K562 (cell line): Measurements from ENCODE around the gene C1orf116. TPM values are rescaled to one million over a fixed set of nuclear protein-coding genes. Genes with fewer than 3 reads are reported as not detected.

Experiments
- ATAC-seq: fragments of 200-7000 bp; cut with Tn5 transposase; 3 replicates; pipeline ENCODE4 v1.9.1; 2020; ENCODE audit warnings: moderate library complexity
- BruUV-seq: library from RNA; stranded (reverse); fragments of 400-500 nt; replicated peaks from 2 replicates; lab custom pipeline; 2021; lab: Mats Ljungman, UMichigan
- CTCF ChIA-PET: fragments of 300-600 bp; formaldehyde crosslinking; extraction: SDS; loops from one replicate; lab custom pipeline; 2021; ENCODE audit warnings: low intra/inter-chr PET ratio; lab: Yijun Ruan, JAX
- POLR2A ChIA-PET: fragments of 300-600, 350-650 bp; sonication (Branson Sonifier 250); formaldehyde crosslinking; extraction: SDS; loops from one replicate; lab custom pipeline; 2021; ENCODE audit warnings: antibody characterized with exemption, inconsistent platforms; lab: Yijun Ruan, JAX
- DNase-seq, 4 experiments: peaks; one replicate each; pipeline versions ENCODE4 v3.0.0 to v3.0.0-alpha.2; 2011 to 2018; ENCODE audit warnings: low spot score in 3 of 4, mixed read lengths in 3 of 4; ENCODE audit errors: extremely low read depth in 1 of 4
- FAIRE-seq: peaks from 2 replicates; lab custom pipeline; 2011; peaks lifted over from hg19 to GRCh38; lab: Jason Lieb, UNC
- H2AFZ ChIP-seq: 2 replicates; pipeline ENCODE4 v1.6.0; 2011; ENCODE audit warnings: low read depth, low read length, control low read depth, inconsistent platforms
- H3K27ac ChIP-seq: fragments of 200-600 bp; 3 replicates; pipeline ENCODE4 v1.8.0; 2011; ENCODE audit warnings: low read depth, mild to moderate bottlenecking, control low read depth, inconsistent platforms, low read length, moderate library complexity, mixed read lengths; ENCODE audit errors: extremely low read depth
- H3K27me3 ChIP-seq, 2 experiments: fragments of 300-600 bp in 1 of 2; 2 replicates in 1 of 2; 3 replicates in 1 of 2; pipeline versions ENCODE4 v1.6.0 to v1.8.0; 2011; ENCODE audit warnings: inconsistent platforms in 2 of 2, low read length in 2 of 2, mild to moderate bottlenecking in 1 of 2, mixed read lengths in 1 of 2, moderate library complexity in 1 of 2; ENCODE audit not compliant: control insufficient read depth in 2 of 2, insufficient read depth in 2 of 2
- H3K36me3 ChIP-seq: fragments of 300-600 bp; 3 replicates; pipeline ENCODE4 v1.8.0; 2011; ENCODE audit warnings: mild to moderate bottlenecking, low read length, inconsistent platforms; ENCODE audit not compliant: control insufficient read depth, insufficient read depth
- H3K4me1 ChIP-seq, 2 experiments: fragments of 200-600 bp in 1 of 2; replicated peaks in 1 of 2; 2 replicates in 1 of 2; 3 replicates in 1 of 2; pipeline versions ENCODE4 v1.5.1 to v1.8.0; 2011; ENCODE audit warnings: inconsistent platforms in 2 of 2, low read length in 2 of 2, mild to moderate bottlenecking in 1 of 2, mixed read lengths in 1 of 2, moderate library complexity in 1 of 2; ENCODE audit not compliant: control insufficient read depth in 2 of 2, insufficient read depth in 2 of 2
- H3K4me2 ChIP-seq: 2 replicates; pipeline ENCODE4 v1.6.1; 2011; ENCODE audit warnings: low read length, control low read depth, inconsistent platforms, mixed read lengths; ENCODE audit not compliant: insufficient read depth
- H3K4me3 ChIP-seq: fragments of 200-600 bp; sonication (generic), shearing (Covaris generic); 2 replicates; pipeline ENCODE4 v1.5.1; 2016; ENCODE audit warnings: control low read depth, inconsistent platforms
- H3K79me2 ChIP-seq: fragments of 200-600 bp; 3 replicates; pipeline ENCODE4 v1.8.0; 2011; ENCODE audit warnings: low read length, inconsistent platforms; ENCODE audit not compliant: control insufficient read depth, insufficient read depth
- H3K9ac ChIP-seq, 2 experiments: 2 replicates each; pipeline versions ENCODE4 v1.6.0 to v1.6.1; 2011; ENCODE audit warnings: low read depth in 2 of 2, low read length in 2 of 2, control low read depth in 1 of 2, inconsistent platforms in 1 of 2, mild to moderate bottlenecking in 1 of 2, mixed read lengths in 1 of 2; ENCODE audit not compliant: insufficient read depth in 1 of 2
- H3K9me1 ChIP-seq: one replicate; pipeline ENCODE4 v1.6.0; 2011; ENCODE audit warnings: inconsistent platforms, mild to moderate bottlenecking, low read length, moderate library complexity; ENCODE audit not compliant: control insufficient read depth, insufficient read depth
- H3K9me3 ChIP-seq: replicated peaks from 2 replicates; pipeline ENCODE4 v1.5.1; 2011; ENCODE audit warnings: low read depth, low read length, inconsistent platforms; ENCODE audit not compliant: control insufficient read depth, insufficient read depth
- H4K20me1 ChIP-seq: replicated peaks from 2 replicates; pipeline ENCODE4 v1.6.1; 2011; ENCODE audit warnings: low read length, inconsistent platforms, mixed read lengths; ENCODE audit not compliant: control insufficient read depth, insufficient read depth
- ARID1B ChIP-seq: fragments of 450-650 bp; IDR thresholded peaks from 2 replicates; pipeline ENCODE4 v1.6.1; 2016; ENCODE audit warnings: antibody characterized with exemption, mild to moderate bottlenecking, inconsistent platforms
- BCOR ChIP-seq: fragments of 450-650 bp; IDR thresholded peaks from 2 replicates; pipeline ENCODE4 v1.6.1; 2016
- C11orf30 ChIP-seq: fragments of 450-650 bp; IDR thresholded peaks from 2 replicates; pipeline ENCODE4 v1.6.1; 2016; ENCODE audit warnings: low read depth, mild to moderate bottlenecking
- CHD1 ChIP-seq: fragments of 200-600 bp; sonication (generic); IDR thresholded peaks from one replicate; pipeline ENCODE4 v1.6.1; 2012; ENCODE audit warnings: mild to moderate bottlenecking, moderate library complexity, low read length, inconsistent platforms
- DMBX1 ChIP-seq: fragments of 250-450 bp; sonication (Bioruptor Pico); IDR thresholded peaks from 2 replicates; pipeline ENCODE4 v1.8.0; 2022; ENCODE audit warnings: inconsistent platforms, mild to moderate bottlenecking, moderate library complexity, borderline replicate concordance
- HDAC8 ChIP-seq: fragments of 450-650 bp; IDR thresholded peaks from 2 replicates; pipeline ENCODE4 v1.6.1; 2016; ENCODE audit warnings: mild to moderate bottlenecking, missing genetic modification characterization, moderate library complexity, missing compliant biosample characterization
- PKNOX1 ChIP-seq: fragments of 450-650 bp; IDR thresholded peaks from 2 replicates; pipeline ENCODE4 v1.6.1; 2016
- SNIP1 ChIP-seq: fragments of 450-650 bp; IDR thresholded peaks from 2 replicates; pipeline ENCODE4 v1.7.1; 2017; ENCODE audit warnings: low read depth, mild to moderate bottlenecking
- TCF3 ChIP-seq: sonication (generic); formaldehyde crosslinking; IDR thresholded peaks from 2 replicates; pipeline ENCODE4 v1.4.0; 2020; ENCODE audit warnings: mild to moderate bottlenecking, missing genetic modification reagents
- TSHZ1 ChIP-seq: fragments of 250-450 bp; sonication (Bioruptor Pico); IDR thresholded peaks from 2 replicates; pipeline ENCODE4 v1.4.0; 2020; ENCODE audit warnings: mild to moderate bottlenecking, moderate library complexity
- ZNF133 ChIP-seq: fragments of 250-450 bp; sonication (Bioruptor Pico); IDR thresholded peaks from 2 replicates; pipeline ENCODE4 v1.4.0; 2020; ENCODE audit warnings: mild to moderate bottlenecking
- ZNF134 ChIP-seq: fragments of 250-450 bp; sonication (Bioruptor Pico); conservative IDR thresholded peaks from 2 replicates; pipeline ENCODE4 v1.4.0; 2020
- ZNF586 ChIP-seq: fragments of 450-650 bp; formaldehyde crosslinking; conservative IDR thresholded peaks from 2 replicates; pipeline ENCODE4 v1.4.0; 2020; ENCODE audit warnings: mild to moderate bottlenecking, moderate library complexity
- WGBS: fragments of 100-300 bp; shearing (Covaris generic); methylation state at CpG from one replicate; pipeline ENCODE4 v1.1.6; 2016; ENCODE audit warnings: low coverage, mixed read lengths; ENCODE audit not compliant: insufficient coverage; ENCODE audit errors: missing lambda C conversion rate; 5-methylcytosine and 5-hydroxymethylcytosine counted together
- in situ Hi-C: fragments of 300-500 bp; cut with MboI; formaldehyde crosslinking; loops from 4 replicates; pipeline ENCODE4 v1.15.0; 2018; ENCODE audit warnings: inconsistent platforms, mixed read lengths
- intact Hi-C: fragments of 100-400 bp; cut with micrococcal nuclease; formaldehyde crosslinking; loops from 2 replicates; pipeline ENCODE4 v1.14.2; 2022
- polyA plus RNA-seq, 8 experiments: library from polyadenylated mRNA; depleted of rRNA in 4 of 8; stranded (reverse) in 5 of 8; unstranded in 3 of 8; fragments of >200 nt; fragmentation: Nextera tagmentation in 2 of 8; fragmentation: Illumina TruSeq in 1 of 8; extraction: Ambion mirVana in 2 of 8; extraction: Trizol in 1 of 8; gene quantifications; 2 replicates each; pipeline versions ENCODE4 v1.2.1 to v1.2.3, GENCODE V29; 2011 to 2014; ENCODE audit warnings: inconsistent platforms in 1 of 8, missing spikeins in 1 of 8
- total RNA-seq, 7 experiments: library from RNA; depleted of rRNA in 6 of 7; stranded (reverse); fragments of >200 nt in 6 of 7; fragmentation: Illumina TruSeq in 2 of 7; extraction: Trizol in 2 of 7; gene quantifications; 2 replicates each; pipeline versions ENCODE4 v1.2.1 to v1.2.3, GENCODE V29; 2011 to 2021; ENCODE audit warnings: low replicate concordance in 1 of 7
- TF ChIP-seq, protein P1 (sequence below): fragments of 250-450 bp; sonication (Bioruptor Pico); IDR thresholded peaks from 2 replicates; pipeline ENCODE4 v1.8.0; 2022; ENCODE audit warnings: moderate library complexity, mild to moderate bottlenecking, inconsistent platforms

Gene C1orf116
- total and polyA plus RNA-seq, 9 of the 15 experiments (the other 6 are each of a cell fraction or from before 2014, with no cell fraction given), result 0.62 to 3.0 (median 0.95) TPM

GRCh38 chr1:207055386-207056001, 22.9 kb upstream of the C1orf116 start:
- peaks cover 9% of the 10 kb centered on the region for H3K36me3 ChIP-seq
- H3K4me3 ChIP-seq, result no peak overlapping the region
- H3K27me3 ChIP-seq, result no peaks in the 10 kb centered on the region
- ATAC-seq (no peak), DNase-seq (no peak), FAIRE-seq (no peak)
- H3K4me1 ChIP-seq, result peaks cover 14 to 33% of the 10 kb centered on the region in 2 experiments
- H3K27ac ChIP-seq, result no peak overlapping the region; the same call in 2 of the 3 replicates
- no peak overlapping the region for H3K4me2 ChIP-seq
- no peaks in the 10 kb centered on the region for H4K20me1 ChIP-seq
- H3K9ac ChIP-seq, result no peak overlapping the region
- ChIA-PET CTCF (interaction anchor here (0.6 kb wide), 1 partner anchor 577 kb away, joined by 5 read pairs; no protein-coding TSS in a partner anchor), POLR2A (interaction anchor here (1.1 to 1.7 kb wide), 6 partner anchors 8 to 31 kb away, joined by 3 to 5 read pairs (median 4); no protein-coding TSS in a partner anchor)
- H3K79me2 ChIP-seq, result peaks cover 25% of the 10 kb centered on the region
- intact Hi-C loops (loop anchor here (10.0 kb wide), 1 partner anchor 589 kb away; the partner anchor contains the start of gene CR1L), in situ Hi-C loops (no loop called here)
- H3K9me3 ChIP-seq, result no peaks in the 10 kb centered on the region
- no peak overlapping the region for H2AFZ ChIP-seq
- peaks cover 4% of the 10 kb centered on the region for H3K9me1 ChIP-seq
- no TSS peak for BruUV-seq
- WGBS, result 25% methylated on average over 3 of the region's 3 CpGs
- no peak for TF ChIP-seq ZNF134
- no peak for TF ChIP-seq ZNF586 (CRISPR knock-in tag)
- no peak for TF ChIP-seq CHD1
- no peak for TF ChIP-seq SNIP1
- no peak for TF ChIP-seq TSHZ1 (CRISPR knock-in tag)
- no peak for TF ChIP-seq BCOR
- TF ChIP-seq, protein P1, sequence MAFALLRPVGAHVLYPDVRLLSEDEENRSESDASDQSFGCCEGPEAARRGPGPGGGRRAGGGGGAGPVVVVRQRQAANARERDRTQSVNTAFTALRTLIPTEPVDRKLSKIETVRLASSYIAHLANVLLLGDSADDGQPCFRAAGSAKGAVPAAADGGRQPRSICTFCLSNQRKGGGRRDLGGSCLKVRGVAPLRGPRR, result no peak
- TF ChIP-seq C11orf30, result no peak
- TF ChIP-seq DMBX1 (CRISPR knock-in tag), result no peak
- TF ChIP-seq ARID1B, result peak; percentile 27; the same call in 1 of the 2 replicates
- no peak for TF ChIP-seq HDAC8 (tag)
- TF ChIP-seq TCF3 (CRISPR knock-in tag), result 0 out of 2 replicates have a peak, but pooled peaks have one; percentile 18
- TF ChIP-seq PKNOX1, result peak; percentile 71; the same call in 1 of the 2 replicates
- no peak for TF ChIP-seq ZNF133 (CRISPR knock-in tag)
